ENCODE measurements around the gene ENKD1.
A peak's percentile ranks its signal among the peaks of the same experiment; 100 is the strongest.
"Not testable (repeated sequence)": the region's sequence is repeated elsewhere in the genome, so short reads cannot be mapped to it uniquely, and the experiment has no call there.

ENKD1 gene, protein sequence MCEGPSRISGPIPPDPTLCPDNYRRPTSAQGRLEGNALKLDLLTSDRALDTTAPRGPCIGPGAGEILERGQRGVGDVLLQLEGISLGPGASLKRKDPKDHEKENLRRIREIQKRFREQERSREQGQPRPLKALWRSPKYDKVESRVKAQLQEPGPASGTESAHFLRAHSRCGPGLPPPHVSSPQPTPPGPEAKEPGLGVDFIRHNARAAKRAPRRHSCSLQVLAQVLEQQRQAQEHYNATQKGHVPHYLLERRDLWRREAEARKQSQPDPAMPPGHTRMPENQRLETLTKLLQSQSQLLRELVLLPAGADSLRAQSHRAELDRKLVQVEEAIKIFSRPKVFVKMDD

DNA sequence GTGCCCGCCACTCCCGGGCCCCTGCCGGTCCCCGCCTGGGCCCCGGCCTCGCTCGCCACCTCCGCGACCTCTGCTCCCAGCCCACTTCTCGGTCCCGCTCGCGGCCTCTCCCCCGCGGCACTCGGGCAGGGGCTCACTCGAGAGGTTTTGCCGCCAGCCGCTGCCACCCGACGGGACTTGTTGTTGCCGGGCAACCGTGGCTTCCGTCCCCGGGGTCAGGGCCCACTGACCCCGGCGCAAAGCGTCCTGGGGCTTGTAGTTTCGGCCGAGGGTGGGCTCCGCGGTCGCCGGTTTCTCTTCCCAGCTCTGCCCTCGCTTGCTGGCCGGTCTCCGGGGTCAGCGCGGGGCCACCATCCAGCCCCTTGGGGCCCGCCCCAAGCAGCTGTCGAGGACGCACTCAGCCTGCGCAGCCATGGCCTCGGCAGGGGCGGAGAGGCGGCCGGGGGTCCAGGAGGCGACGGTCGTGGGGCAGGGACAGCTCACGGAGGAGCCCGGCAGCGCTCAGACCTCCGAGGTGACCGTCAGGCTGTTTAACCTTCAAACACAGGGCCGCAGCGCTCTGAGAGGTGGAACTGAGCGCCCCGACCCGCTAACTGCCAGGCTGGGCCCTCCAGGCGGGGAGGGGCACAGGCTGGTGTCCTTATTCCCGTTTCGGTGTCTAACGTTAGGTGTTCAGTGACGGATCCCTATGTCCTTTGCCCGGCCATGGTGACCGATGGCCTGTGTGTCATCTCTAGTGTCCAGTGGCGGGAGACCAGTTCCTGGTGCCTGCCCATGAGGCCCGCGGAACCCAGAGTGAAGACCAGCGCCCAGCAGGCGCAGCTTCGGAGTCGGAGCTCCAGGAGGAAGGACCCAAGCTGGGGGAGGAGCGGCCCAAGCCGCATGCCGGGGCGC, at the start of gene ENKD1, which contains the start of gene C16orf86:
Gene ENKD1 (minus strand): TSS at position 192 of the 894 bp plus-strand sequence. CDS start 308 bp downstream, outside the sequence.
Gene C16orf86 (plus strand): TSS at position 256 of the 894 bp plus-strand sequence. CDS start 157 bp downstream, at position 413.
- DNase-seq (ENCODE audit: low read depth in 1 of 2, low spot score in 1 of 2), result peak; percentile 55 to 70

DNA sequence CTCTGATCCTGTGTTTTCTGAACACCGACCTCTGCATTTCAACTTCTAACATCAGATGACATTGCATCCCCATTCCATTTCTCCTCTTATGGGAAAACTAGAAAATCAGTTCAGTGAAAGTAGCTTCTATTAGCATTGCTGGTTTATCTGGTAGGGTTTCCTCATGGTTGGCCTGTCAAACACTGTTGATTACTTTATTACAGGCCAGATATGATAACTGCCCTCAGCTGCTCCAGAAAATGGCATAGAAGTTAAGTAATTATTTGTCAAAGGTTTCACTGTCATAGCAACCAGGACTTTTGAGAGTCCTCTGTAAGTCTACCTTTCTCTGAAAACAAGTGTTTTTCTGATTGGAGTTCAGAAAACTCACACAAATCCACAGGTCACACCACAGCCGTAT, 49.5 kb upstream of the ENKD1 start:
- no peak for DNase-seq (ENCODE audit: low read depth in 1 of 2, low spot score in 1 of 2)

DNA sequence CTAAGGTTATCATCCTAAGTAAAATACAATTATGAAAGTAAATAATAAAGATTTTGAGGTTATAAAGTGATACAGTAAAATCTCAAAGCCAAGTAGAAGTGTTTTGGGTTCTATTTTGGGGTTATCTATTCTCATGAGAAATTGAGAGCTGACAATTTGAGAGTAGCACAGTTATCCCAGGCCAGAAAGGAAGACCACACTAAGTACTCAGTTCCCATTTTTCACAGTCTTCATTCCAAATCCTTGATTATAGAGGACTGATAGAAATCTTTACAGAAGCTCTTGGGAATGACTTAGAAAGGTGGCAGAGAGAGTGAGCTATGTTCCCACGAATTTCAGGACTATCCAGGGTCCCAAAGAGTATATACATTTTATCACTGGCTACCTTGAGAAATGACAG, 48.0 kb upstream of the ENKD1 start:
- no peak for DNase-seq (ENCODE audit: low read depth in 1 of 2, low spot score in 1 of 2)

DNA sequence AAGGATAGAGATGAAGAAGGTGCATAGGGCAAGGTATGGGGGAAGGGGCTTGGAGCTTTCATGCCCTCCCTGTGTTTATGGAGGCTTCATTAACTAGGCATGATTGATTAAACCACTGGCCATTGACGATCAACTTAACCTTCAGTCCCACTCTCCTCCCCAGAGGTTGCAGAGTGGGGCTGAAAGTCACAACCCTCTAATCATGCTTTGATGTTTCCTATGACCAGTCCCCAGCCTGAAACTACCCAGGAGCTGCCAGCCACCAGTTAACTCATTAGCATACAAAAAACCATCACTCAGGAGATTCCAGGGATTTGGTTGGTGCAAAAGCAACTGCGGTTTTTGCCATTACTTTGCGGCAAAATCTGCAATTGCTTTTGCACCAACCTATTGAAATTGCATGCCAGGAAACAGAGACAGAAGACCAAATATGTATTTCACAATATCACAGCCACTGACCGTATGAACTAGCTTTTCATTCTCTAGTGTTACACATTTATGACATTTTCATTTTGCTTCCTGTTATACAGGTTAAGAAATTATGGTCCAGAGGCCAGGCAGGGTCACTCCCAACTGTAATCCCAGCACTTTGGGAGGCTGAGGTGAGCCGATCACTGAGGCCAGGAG, 47.2 kb upstream of the ENKD1 start:
- no peak for DNase-seq (ENCODE audit: low read depth in 1 of 2, low spot score in 1 of 2)

DNA sequence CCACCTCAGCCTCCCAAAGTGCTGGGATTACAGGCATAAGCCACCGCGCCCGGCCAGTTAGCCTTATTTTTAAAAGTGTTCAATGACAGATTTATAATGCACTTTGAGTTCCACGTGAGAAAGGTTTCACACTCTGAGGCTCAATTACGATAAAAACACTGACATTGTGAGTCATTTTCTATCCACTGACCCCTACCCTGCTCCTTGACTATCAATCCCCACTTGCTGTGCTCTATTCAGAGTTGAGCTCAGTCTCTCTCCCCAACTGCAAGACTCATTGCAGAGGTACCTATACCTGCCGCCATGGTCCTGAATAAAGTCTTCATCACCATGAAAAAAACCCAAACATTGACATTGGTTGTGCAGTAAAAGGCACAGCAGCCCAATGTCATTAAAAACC, 44.1 kb upstream of the ENKD1 start:
- DNase-seq (ENCODE audit: low read depth in 1 of 2, low spot score in 1 of 2), result no peak

DNA sequence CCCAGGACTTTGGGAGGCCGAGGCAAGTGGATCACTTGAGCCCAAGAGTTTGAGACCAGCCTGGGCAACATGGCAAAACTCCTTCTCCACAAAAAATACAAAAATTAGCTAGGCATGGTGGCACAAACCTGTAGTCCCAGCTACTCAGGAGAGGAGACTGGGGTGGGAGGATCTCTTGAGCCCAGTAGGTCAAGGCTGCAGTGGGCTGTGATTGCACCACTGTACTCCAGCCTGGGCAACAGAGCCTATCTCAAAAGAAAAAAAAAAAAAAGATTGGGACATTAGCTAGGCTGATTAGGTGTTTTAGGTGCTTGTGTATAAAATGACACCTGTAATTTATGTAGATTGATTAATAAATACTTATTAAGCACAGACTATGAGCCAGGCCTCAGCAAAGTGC, 42.5 kb upstream of the ENKD1 start:
- no peak for DNase-seq (ENCODE audit: low read depth in 1 of 2, low spot score in 1 of 2)

DNA sequence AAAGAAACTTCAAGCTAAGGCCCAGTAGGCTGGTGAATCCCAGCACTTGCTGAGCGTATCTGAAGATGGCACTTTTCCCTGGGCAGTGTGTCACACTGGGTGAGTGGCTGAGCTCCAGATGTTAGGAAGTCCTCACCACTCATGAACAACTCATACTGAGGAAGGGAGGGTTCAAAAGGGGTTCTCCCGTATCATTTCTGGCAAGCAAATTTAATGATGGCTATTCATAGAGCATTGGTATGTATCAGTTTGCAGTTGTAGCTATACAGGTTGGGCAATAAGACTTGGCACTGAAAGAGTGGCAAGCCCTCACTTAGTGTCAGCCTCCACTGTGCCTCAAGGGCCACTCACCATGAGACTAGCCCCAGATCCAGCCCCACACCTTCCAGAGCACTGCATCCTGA, 41.8 kb upstream of the ENKD1 start:
- DNase-seq (ENCODE audit: low read depth in 1 of 2, low spot score in 1 of 2), result no peak

DNA sequence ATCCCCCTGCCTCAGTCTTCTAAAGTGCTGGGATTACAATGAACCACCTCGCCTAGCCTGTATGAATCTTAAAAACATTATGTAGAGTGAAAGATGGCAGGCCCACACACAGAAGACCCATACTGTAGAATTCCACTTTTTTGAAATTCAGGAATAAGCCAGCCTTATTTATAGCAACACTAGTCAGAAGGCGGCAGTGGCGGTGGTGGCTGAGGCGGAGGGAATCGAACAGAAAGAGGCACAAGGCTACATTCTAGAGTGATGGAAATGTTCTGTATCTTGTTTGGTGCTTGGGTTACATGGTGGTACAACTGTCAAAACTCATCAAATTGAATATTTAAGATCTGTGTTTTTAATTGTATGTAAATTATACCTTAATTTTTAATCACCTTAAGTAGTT, 41.2 kb upstream of the ENKD1 start:
- no peak for DNase-seq (ENCODE audit: low read depth in 1 of 2, low spot score in 1 of 2)

DNA sequence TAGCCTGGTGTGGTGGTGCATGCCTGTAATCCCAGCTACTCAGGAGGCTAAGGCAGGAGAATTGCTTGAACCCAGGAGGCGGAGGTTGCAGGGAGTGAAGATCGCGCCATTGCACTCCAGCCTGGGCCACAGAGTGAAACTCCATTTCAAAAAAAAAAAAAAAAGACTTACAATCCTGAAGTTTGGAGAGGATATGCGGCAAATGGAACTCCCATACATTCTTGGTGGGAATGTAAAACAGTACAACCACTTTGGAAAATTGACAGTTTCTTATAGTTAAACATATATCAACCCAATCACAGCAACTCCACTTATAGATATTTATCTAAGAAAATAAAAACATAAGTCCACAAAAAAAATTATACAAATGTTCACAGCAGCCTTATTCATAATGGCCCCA, 40.7 kb upstream of the ENKD1 start:
- no peak for DNase-seq (ENCODE audit: low read depth in 1 of 2, low spot score in 1 of 2)

DNA sequence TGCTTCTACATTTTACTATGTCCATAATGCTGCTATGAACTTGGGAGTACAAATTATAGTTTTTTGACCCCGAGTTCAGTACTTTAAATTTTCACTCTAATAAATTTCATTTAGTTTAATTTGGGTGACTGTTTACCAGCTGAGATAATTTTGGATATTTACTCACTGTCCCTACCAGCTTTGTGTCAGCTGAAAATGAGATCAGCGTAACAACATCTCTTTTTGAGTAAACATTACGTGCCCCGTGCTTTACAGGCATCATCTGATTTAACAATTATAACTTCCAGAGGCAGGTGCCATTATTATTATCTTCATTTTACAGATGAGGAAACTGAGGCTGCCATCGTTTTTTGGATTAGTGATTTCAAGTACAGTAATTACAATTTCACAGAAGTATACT, 37.6 kb upstream of the ENKD1 start:
- DNase-seq (ENCODE audit: low read depth in 1 of 2, low spot score in 1 of 2), result no peak

DNA sequence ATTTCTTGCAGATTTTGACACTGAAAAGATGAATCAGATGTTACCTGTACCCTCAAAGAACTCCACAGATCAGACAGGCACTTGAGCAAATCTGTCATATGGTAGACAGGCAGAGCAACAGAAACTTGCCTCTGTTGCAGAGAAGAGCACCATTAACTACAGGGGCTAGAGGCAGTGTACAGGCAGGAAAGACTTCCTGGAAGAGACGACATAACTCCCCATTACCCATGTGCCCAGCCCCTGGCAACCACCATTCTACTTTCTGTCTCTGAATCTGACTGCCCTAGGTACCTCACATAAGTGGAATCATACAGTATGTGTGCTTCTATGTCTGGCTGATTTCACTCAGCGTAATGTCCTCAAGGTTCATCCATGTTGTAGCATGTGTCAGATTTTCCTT, 37.1 kb upstream of the ENKD1 start:
- no peak for DNase-seq (ENCODE audit: low read depth in 1 of 2, low spot score in 1 of 2)

DNA sequence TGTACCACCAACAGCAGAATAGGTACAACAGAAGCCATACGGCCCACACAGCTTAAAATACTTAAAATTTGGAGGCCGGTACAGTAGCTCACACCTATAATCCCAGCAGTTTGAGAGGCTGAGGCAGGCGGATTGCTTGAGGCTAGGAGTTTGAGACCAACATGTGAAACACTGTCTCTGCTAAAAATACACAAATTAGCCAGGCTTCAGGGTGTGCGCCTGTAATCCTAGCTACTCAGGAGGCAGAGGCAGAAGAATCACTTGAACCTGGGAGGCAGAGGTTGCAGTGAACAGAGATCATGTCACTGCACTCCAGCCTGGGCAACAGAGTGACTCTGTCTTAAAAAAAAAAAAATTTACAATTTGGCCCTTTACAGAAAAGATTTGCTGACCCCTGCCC, 35.6 kb upstream of the ENKD1 start:
- DNase-seq (ENCODE audit: low read depth in 1 of 2, low spot score in 1 of 2), result no peak

DNA sequence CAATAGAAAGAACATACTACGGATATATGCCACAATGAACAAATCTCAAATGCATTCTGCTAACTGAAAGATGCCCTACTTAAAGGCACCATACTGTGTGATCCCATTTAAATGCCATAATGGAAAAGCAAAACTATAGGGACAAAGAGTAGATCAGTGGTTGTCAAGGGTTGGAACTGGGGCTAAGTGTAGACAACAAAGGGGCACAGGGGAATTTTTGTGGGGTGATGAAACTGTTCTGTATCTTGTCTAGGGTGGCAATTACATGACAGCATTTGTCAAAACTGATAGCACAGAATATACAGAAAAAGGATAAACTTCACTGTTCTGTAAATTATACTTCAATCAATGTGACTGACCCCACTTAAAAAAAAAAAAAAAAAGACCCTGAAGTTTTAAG, 34.9 kb upstream of the ENKD1 start:
- no peak for DNase-seq (ENCODE audit: low read depth in 1 of 2, low spot score in 1 of 2)

DNA sequence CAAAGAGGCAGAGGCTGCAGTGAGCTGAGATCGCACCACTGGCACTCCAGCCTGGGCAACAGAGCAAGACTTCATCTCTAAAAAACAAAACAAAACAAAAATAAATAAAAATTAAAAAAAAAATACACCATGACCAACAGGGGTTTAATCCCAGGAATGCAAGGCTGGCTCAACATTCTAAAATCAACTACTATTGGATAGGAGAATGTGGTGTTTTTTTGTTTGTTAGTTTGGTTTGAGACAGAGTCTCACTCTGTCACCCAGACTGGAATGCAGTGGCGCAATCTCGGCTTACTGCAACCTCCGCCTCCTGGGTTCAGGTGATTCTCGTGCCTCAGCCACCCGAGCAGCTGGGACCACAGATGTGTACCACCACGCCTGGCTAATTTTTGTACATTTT, 32.7 kb upstream of the ENKD1 start:
- no peak for DNase-seq (ENCODE audit: low read depth in 1 of 2, low spot score in 1 of 2)

DNA sequence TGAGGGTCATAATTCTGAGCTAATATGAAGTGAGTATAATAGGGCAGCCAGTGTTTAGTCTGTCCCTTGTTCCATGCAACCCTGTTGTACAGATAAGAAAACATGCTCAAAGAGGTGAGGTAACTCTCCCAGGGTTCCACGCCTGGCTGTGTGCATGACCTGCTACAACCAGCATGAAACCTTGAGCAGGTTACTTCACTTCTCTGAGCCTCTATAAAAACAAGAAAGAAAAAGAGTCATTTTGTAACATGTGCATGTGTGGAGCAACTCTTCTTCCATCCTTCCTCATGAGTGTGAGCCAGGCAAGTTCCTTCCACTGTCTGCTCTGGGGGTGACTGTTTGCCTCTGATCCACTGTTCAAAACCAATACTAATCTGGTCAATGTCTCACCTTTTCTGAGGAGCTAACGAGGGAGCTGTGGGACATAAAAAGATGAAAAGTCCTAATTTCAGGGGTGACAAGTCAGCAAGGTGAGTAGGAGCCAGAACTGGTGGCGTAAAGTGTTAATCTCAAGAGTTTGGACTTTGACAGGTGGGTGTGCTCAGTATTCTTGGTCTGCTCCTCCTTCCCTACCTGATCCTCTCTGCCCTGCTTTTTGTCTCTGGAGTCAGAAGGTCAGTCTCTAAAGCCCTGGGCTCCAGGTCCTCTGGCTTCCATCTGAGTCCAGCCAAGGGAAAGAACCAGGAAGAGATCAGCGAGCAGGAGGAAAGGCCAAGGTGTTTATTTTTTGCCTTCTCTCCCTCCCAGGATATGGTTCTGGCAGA, 31.1 kb upstream of the ENKD1 start:
- no peak for DNase-seq (ENCODE audit: low read depth in 1 of 2, low spot score in 1 of 2)

DNA sequence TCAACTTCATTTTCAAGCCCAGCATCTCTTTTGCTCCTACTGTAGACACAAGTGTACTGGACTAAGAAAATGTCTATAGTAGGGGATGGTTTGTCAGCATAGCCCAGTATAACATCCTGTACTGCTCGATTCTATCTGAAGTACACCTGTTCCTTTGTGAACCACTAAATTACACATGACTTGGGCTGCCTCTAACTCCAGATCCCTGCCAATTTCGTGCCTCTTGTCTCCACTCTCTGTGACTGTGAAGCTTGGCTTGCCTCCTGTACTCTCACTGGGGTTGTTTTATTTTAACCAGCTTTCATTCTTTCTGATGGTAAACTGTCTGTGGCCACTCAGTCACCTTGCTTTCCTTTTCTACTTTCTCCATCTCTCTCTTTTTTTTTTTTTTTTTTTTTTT, 28.1 kb upstream of the ENKD1 start:
- DNase-seq (ENCODE audit: low read depth in 1 of 2, low spot score in 1 of 2), result no peak

DNA sequence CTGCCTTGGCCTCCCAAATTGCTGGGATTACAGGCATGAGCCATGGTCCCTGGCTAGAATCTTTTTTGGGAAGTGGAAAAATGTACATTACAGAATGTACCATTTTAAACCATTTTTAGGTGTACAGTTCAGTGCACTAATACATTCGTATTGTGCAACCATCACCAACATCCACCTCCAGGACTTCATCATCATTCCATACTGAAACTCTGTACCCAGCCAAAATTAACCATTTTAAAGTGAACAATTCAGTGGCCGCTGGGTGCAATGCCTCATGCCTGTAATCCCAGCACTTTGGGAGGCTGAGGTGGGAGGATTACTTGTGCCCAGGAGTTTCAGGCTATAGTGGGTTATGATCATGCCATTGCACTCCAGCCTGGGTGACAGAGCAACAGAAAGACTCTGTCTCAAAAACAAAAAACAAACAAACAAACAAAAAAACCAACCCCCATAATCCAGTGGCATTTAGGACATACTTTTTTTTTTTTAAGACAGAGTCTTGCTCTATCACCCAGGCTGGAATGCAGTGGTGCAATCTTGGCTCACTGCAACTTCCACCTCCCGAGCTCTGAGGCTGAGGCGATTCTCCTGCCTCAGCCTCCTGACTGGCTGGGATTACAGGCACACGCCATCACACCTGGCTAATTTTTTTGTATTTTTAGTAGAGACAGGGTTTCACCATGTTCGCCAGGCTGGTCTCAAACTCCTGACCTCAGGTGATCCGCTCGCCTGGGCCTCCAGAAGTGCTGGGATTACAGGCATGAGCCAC, 27.2 kb upstream of the ENKD1 start:
- not testable (repeated sequence) for DNase-seq (ENCODE audit: low read depth in 1 of 2, low spot score in 1 of 2)

DNA sequence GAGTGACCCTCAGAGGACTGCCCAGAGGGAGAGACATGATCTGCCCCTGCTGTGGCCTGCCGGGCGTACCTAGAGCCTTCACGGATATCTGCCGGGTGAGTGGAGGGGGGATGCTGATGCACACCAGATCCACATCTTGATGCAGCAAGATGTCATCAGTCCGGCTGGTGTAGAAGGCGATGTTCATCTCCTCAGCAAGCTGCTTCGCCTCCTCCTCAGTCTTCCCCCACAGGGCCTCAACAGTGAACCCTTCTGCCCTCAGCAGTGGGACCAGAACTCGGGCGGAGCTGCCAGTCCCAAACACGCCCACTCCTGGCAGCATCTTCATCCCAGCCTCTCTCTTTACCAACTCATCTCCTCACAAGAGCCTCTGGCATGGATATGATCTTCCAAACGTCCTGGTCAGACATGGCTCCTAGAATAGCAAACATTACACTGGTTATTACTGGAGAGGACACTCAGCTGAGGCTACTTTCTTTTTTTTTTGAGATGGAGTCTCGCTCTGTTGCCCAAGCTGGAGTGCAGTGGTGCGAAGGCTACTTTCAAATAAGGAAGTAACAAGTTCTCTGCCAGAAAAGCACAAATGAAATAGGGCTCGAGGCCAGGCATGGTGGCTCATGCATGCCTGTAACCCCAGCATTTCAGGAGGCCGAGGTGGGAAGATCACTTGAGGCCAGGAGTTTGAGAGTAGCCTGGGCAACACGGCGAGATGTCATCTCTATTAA, 19.0 kb upstream of the ENKD1 start:
- DNase-seq (ENCODE audit: low read depth in 1 of 2, low spot score in 1 of 2), result no peak

DNA sequence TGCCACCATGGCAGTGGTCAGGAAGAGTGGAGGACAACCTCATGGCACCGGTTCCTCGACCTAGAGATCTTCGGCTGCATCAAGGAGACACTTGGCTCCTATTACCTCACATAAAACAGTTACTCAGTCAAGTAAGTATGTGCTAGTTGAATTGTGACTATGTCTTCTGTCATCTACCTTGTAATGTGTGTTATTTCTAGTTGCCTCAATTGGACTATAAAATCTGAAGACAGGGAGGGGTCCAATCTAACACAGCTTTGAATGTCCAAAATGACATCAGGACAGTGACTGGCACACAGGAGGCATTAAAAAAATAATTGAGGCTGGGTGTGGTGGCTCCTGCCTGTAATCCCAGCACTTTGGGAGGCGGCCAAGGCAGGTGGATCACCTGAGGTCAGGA, 17.2 kb upstream of the ENKD1 start:
- DNase-seq (ENCODE audit: low read depth in 1 of 2, low spot score in 1 of 2), result no peak
